SK-N-SH (cell line): Measurements from ENCODE around the gene MAP3K12. TPM values are rescaled to one million over a fixed set of nuclear protein-coding genes. Genes with fewer than 3 reads are reported as not detected.

Source experiments
- polyA plus RNA-seq, 3 experiments: library from polyadenylated mRNA; depleted of rRNA; stranded (reverse); fragments of >200 nt; gene quantifications; 2 replicates each; pipeline ENCODE4 v1.2.3, GENCODE V29; 2012
- small RNA-seq, 7 experiments: library from RNA; depleted of rRNA; stranded (forward); fragments of <200 nt; gene quantifications; one replicate each; pipeline ENCODE3, GENCODE V24; 2012

Gene MAP3K12
- polyA plus RNA-seq, 1 of the 3 experiments (the other 2 are of a cell fraction) = 57.6 TPM

Small RNA genes within 50 kb of the gene (small RNA-seq; reads per million reads assigned to genes)
- gene AC023509.3 = 0 reads per million in 7 experiments

Other genes starting within 250 kb of the MAP3K12 start
- gene ESPL1, start 231.2 kb downstream of the MAP3K12 start, polyA plus RNA-seq (2012; rRNA removed) = 6.9 and 8.6 TPM in 2 replicates
- 1,198 and 1,880 TPM in 2 replicates for gene PFDN5, start 203.9 kb downstream of the MAP3K12 start, polyA plus RNA-seq (2012; rRNA removed)
- 93.5 and 101 TPM in 2 replicates for gene MYG1, start 199.8 kb downstream of the MAP3K12 start, polyA plus RNA-seq (2012; rRNA removed)
- gene AAAS, start 177.8 kb downstream of the MAP3K12 start, polyA plus RNA-seq (2012; rRNA removed) = 64.9 and 70.6 TPM in 2 replicates
- not detected in 2 replicates for gene SP7, start 163.1 kb downstream of the MAP3K12 start, polyA plus RNA-seq (2012; rRNA removed)
- 12.9 and 18.8 TPM in 2 replicates for gene SP1, start 119.3 kb downstream of the MAP3K12 start, polyA plus RNA-seq (2012; rRNA removed)
- 0.03 and 0.06 TPM in 2 replicates for gene AMHR2, start 75.6 kb downstream of the MAP3K12 start, polyA plus RNA-seq (2012; rRNA removed)
- 58.5 and 59.3 TPM in 2 replicates for gene PRR13, start 57.7 kb downstream of the MAP3K12 start, polyA plus RNA-seq (2012; rRNA removed)
- 336 and 368 TPM in 2 replicates for gene PCBP2, start 47.4 kb downstream of the MAP3K12 start, polyA plus RNA-seq (2012; rRNA removed)
- gene TARBP2, start 1.8 kb upstream of the MAP3K12 start, polyA plus RNA-seq (2012; rRNA removed) = 57.8 and 69.8 TPM in 2 replicates
- gene NPFF, start 8.0 kb upstream of the MAP3K12 start, polyA plus RNA-seq (2012; rRNA removed) = 0.13 TPM in 1 of 2 replicates, not detected in the other
- gene ATF7, start 126.9 kb upstream of the MAP3K12 start, polyA plus RNA-seq (2012; rRNA removed) = 12.8 and 17.3 TPM in 2 replicates
- gene ATP5MC2, start 176.6 kb upstream of the MAP3K12 start, polyA plus RNA-seq (2012; rRNA removed) = 309 and 319 TPM in 2 replicates
- 72.1 and 130 TPM in 2 replicates for gene CALCOCO1, start 228.0 kb upstream of the MAP3K12 start, polyA plus RNA-seq (2012; rRNA removed)